GM12865 (cell line): ENCODE results near the gene SLC25A36.

Experiments used
- DNase-seq: peaks from one replicate; pipeline ENCODE4 v3.0.0; 2010; ENCODE audit warnings: low read depth
- H3K4me3 ChIP-seq: 2 replicates; pipeline ENCODE4 v1.5.1; 2011; ENCODE audit warnings: mild to moderate bottlenecking, low read depth, low read length, control low read depth
- CTCF ChIP-seq: IDR thresholded peaks from 2 replicates; pipeline ENCODE4 v1.5.1; 2011; ENCODE audit warnings: low read length, control low read depth, low read depth, inconsistent platforms; ENCODE audit not compliant: insufficient read depth; ENCODE audit errors: missing control alignments

Gene SLC25A36

GRCh38 chr3:140904521-140904920, 37.1 kb upstream of the SLC25A36 start:
- no peak overlapping the region for H3K4me3 ChIP-seq
- TF ChIP-seq CTCF, result no peak
- no peak for DNase-seq

GRCh38 chr3:140905559-140905958, 36.1 kb upstream of the SLC25A36 start:
- DNase-seq, result no peak
- no peak overlapping the region for H3K4me3 ChIP-seq
- TF ChIP-seq CTCF, result no peak

- no peak for TF ChIP-seq CTCF
- DNase-seq, result peak; percentile 60
- H3K4me3 ChIP-seq, result no peak overlapping the region
These were observed 34.9 kb upstream of the SLC25A36 start for GRCh38 chr3:140906785-140907184.

- no peak overlapping the region for H3K4me3 ChIP-seq
- TF ChIP-seq CTCF, result no peak
- no peak for DNase-seq
These were observed 30.8 kb upstream of the SLC25A36 start for GRCh38 chr3:140910860-140911259.

GRCh38 chr3:140911822-140912221, 29.8 kb upstream of the SLC25A36 start:
- no peak overlapping the region for H3K4me3 ChIP-seq
- TF ChIP-seq CTCF, result no peak
- DNase-seq, result no peak

GRCh38 chr3:140913728-140914127, 27.9 kb upstream of the SLC25A36 start:
- no peak for DNase-seq
- no peak overlapping the region for H3K4me3 ChIP-seq
- TF ChIP-seq CTCF, result no peak

- no peak overlapping the region for H3K4me3 ChIP-seq
- no peak for TF ChIP-seq CTCF
- DNase-seq, result no peak
These were observed 27.2 kb upstream of the SLC25A36 start for GRCh38 chr3:140914384-140914945.
